Right hindlimb (tissue), 1 donor: ENCODE data around the gene VEZF1.

Source experiments
- DNase-seq: peaks from one replicate; pipeline ENCODE4 v3.0.0-alpha.2; 2018

Gene VEZF1

DNA sequence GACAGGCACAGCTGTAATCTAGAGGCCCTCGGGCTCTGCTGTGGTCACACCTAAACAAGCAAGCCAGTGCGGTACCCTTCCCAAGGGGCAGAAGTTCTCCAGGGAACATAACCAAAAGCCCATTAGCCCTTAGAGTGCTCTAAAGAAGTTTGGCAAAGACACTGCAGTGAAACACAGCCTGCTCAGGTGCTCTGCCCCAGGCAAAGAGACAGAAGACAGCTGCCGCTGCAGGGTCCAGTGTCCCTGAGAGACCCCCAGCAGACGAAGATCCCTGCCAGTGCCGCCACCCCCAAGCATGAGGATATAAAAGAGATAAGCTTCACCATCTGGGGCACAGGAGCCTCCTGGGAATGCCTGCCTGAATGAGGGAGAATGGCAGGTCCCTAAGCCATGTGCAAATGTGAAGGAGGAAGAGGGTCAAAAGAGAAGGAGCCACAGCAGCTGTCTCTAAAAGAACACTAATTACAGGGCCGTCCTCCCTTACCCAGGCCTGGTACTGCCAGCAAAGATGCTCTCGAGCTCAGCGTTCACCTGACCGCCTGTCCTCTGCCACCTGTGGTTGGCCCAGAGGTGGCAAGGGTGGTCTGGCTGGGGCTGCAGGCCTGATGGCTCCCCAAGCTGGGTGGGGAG is 62.6 kb downstream of the VEZF1 start:
- DNase-seq = no peak

DNA sequence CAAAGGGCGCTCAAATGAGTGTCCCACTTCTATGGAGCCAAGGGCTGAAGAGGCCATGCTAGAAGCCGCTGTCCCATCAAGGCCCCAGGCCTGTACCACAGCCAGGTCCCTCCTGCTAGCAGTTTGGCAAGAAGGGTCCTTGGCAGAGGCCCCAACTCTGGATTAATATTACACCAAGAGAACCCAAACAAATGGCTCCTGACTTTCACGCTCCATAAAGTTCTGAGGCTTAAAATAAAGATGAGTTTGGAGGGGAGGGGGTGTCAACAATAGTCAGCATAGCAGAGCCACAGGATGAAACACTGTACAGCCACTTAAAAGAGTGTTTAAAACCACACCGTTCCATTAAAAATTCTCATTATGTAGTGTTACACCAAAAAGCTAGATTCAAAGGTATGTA is 63.4 kb downstream of the VEZF1 start:
- DNase-seq = peak; percentile 70
